Measurements from ENCODE around the gene FBXL12. TPM values are rescaled to one million over a fixed set of nuclear protein-coding genes. Genes with fewer than 3 reads are reported as not detected.

FBXL12 gene
- total RNA-seq = 7.4 and 9.3 TPM in 2 replicates

GRCh38 chr19:9818734-9819595 is at the start of gene FBXL12:
Gene FBXL12, minus strand, starts transcription at chr19:9819079. Its CDS starts 266 bp downstream, at chr19:9818813.

GRCh38 chr19:9834726-9835506 is 16.0 kb upstream of the FBXL12 start, which contains the start of gene PIN1:
Gene PIN1, plus strand, starts transcription at chr19:9835318. Its CDS starts 27 bp downstream, at chr19:9835345.

GRCh38 chr19:9827289-9828238 is 8.7 kb upstream of the FBXL12 start, which contains the start of gene UBL5:
Gene UBL5, plus strand, starts transcription at chr19:9827918. Its CDS starts 420 bp downstream, at chr19:9828338.

GRCh38 chr19:9768175-9769112 is 50.4 kb downstream of the FBXL12 start, which contains the start of gene ZNF846:
Gene ZNF846, minus strand, starts transcription at chr19:9768738. Its CDS starts 3,788 bp downstream, at chr19:9764950.

Other genes with a start within 250 kb of the FBXL12 start
- 34.4 and 41.8 TPM in 2 replicates for gene ZNF121, start 234.6 kb downstream of the FBXL12 start, total RNA-seq
- gene ZNF561, start 197.8 kb downstream of the FBXL12 start, total RNA-seq = 27.2 and 50.5 TPM in 2 replicates
- 17.3 and 27.2 TPM in 2 replicates for gene ZNF562, start 144.0 kb downstream of the FBXL12 start, total RNA-seq
- 5.7 and 7.8 TPM in 2 replicates for gene ZNF846, start 50.3 kb downstream of the FBXL12 start, total RNA-seq
- 169 and 257 TPM in 2 replicates for gene UBL5, start 8.8 kb upstream of the FBXL12 start, total RNA-seq
- 104 and 114 TPM in 2 replicates for gene PIN1, start 16.2 kb upstream of the FBXL12 start, total RNA-seq
- 0.36 and 2.4 TPM in 2 replicates for gene OLFM2, start 117.4 kb upstream of the FBXL12 start, total RNA-seq
- 2.4 TPM in 1 of 2 replicates, not detected in the other for gene COL5A3, start 191.4 kb upstream of the FBXL12 start, total RNA-seq
- gene RDH8, start 194.4 kb upstream of the FBXL12 start, total RNA-seq = not detected in 2 replicates

Measured in endothelial cell of coronary artery (primary cell).